Neural progenitor cell (in vitro differentiated cells): ENCODE measurements around the gene RRP1.

ENCODE experiments used
- CTCF ChIP-seq: fragments of 200-600 bp; sonication (generic); IDR thresholded peaks from 2 replicates; pipeline ENCODE4 v1.5.1; 2017; ENCODE audit warnings: antibody characterized with exemption, mild to moderate bottlenecking
- EZH2 ChIP-seq: fragments of 200-600 bp; sonication (generic); IDR thresholded peaks from 2 replicates; pipeline ENCODE4 v1.6.1; 2017; ENCODE audit warnings: antibody characterized with exemption, mild to moderate bottlenecking, moderate library complexity
- EZH2phosphoT487 ChIP-seq: fragments of 200-600 bp; sonication (generic); IDR thresholded peaks from 2 replicates; pipeline ENCODE4 v1.6.1; 2017; ENCODE audit warnings: antibody characterized with exemption

- TF ChIP-seq CTCF (no peak), EZH2 (no peak), EZH2phosphoT487 (no peak)
Observed at GRCh38 chr21:43802713-43803313, 13.4 kb downstream of the RRP1 start.
